ENCODE measurements around the gene RBM42. TPM values are rescaled to one million over a fixed set of nuclear protein-coding genes. Genes with fewer than 3 reads are reported as not detected.

The RBM42 gene
- total RNA-seq, 1 experiment from 2014 or later = 180 TPM

GRCh38 chr19:35595928-35596327, 32.9 kb upstream of the RBM42 start:
- in situ Hi-C loops (cut with HindIII; ENCODE audit: low pct_unique_long_range_greater_than_20kb, low sequenced_read_pairs) = no loop called here
- intact Hi-C loops (cut with micrococcal nuclease; ENCODE audit: unreplicated experiment) = no loop called here
- no peaks in the 10 kb centered on the region for H3K4me1 ChIP-seq (ENCODE audit: control insufficient read depth, insufficient read depth, low read length)
- H3K9me3 ChIP-seq (ENCODE audit: control insufficient read depth, insufficient read depth, low read depth, low read length) = no peaks in the 10 kb centered on the region
- POLR2A ChIA-PET = no interaction called here
- TF ChIP-seq POLR2AphosphoS5 (IDR thresholded peaks at IDR 0.05; ENCODE audit: low read depth, low read length) (no peak), CTCF (IDR thresholded peaks at IDR 0.05) (no peak), TCF7L2 (IDR thresholded peaks at IDR 0.05; ENCODE audit: low read depth, low read length) (no peak), REST (IDR thresholded peaks at IDR 0.05; ENCODE audit: insufficient read depth in 1 of 2, low read depth in 2 of 2, low read length in 1 of 2) (no peak), SIN3A (IDR thresholded peaks at IDR 0.05; ENCODE audit: borderline replicate concordance, insufficient read depth, low read depth, low read length) (no peak)
- BruUV-seq (replicated peaks) = no TSS peak
- no peak overlapping the region for H3K4me3 ChIP-seq (ENCODE audit: low read depth in 2 of 2, low read length in 2 of 2)
- H3K27me3 ChIP-seq (ENCODE audit: control insufficient read depth, insufficient read depth, low read length) = no peaks in the 10 kb centered on the region
- DNase-seq (ENCODE audit: low read depth, low spot score) (no peak), ATAC-seq (no peak)
- no peak overlapping the region for H3K27ac ChIP-seq (ENCODE audit: low read length)
- CTCF ChIA-PET = no interaction called here
- H3K36me3 ChIP-seq (ENCODE audit: control insufficient read depth, insufficient read depth, low read length) = no peaks in the 10 kb centered on the region

- intact Hi-C loops (cut with micrococcal nuclease; ENCODE audit: unreplicated experiment) (no loop called here), in situ Hi-C loops (cut with HindIII; ENCODE audit: low pct_unique_long_range_greater_than_20kb, low sequenced_read_pairs) (no loop called here)
- Histone ChIP-seq H3K36me3 (ENCODE audit: control insufficient read depth, insufficient read depth, low read length) (no peaks in the 10 kb centered on the region), H3K27ac (ENCODE audit: low read length) (no peak overlapping the region), H3K27me3 (ENCODE audit: control insufficient read depth, insufficient read depth, low read length) (no peaks in the 10 kb centered on the region), H3K4me1 (ENCODE audit: control insufficient read depth, insufficient read depth, low read length) (no peaks in the 10 kb centered on the region), H3K9me3 (ENCODE audit: control insufficient read depth, insufficient read depth, low read depth, low read length) (no peaks in the 10 kb centered on the region), H3K4me3 (ENCODE audit: low read depth in 2 of 2, low read length in 2 of 2) (no peak overlapping the region)
- ChIA-PET CTCF (interaction anchor here (0.6 kb wide), 1 partner anchor 33 kb away, joined by 8 read pairs; the partner anchor contains the start of gene ATP4A), POLR2A (interaction anchor here (0.6 kb wide), 1 partner anchor 218 kb away, joined by 3 read pairs; no protein-coding TSS in a partner anchor)
- TF ChIP-seq REST (IDR thresholded peaks at IDR 0.05; ENCODE audit: insufficient read depth in 1 of 2, low read depth in 2 of 2, low read length in 1 of 2) (no peak), CTCF (IDR thresholded peaks at IDR 0.05) (no peak), SIN3A (IDR thresholded peaks at IDR 0.05; ENCODE audit: borderline replicate concordance, insufficient read depth, low read depth, low read length) (no peak), TCF7L2 (IDR thresholded peaks at IDR 0.05; ENCODE audit: low read depth, low read length) (no peak), POLR2AphosphoS5 (IDR thresholded peaks at IDR 0.05; ENCODE audit: low read depth, low read length) (no peak)
- DNase-seq (ENCODE audit: low read depth, low spot score) = no peak
- no TSS peak for BruUV-seq (replicated peaks)
- peak; percentile 69; the same call in 1 of the 2 replicates for ATAC-seq
Measured at GRCh38 chr19:35596366-35596999, 32.4 kb upstream of the RBM42 start.
